Measurements from ENCODE around the gene LST1. TPM values are rescaled to one million over a fixed set of nuclear protein-coding genes. Genes with fewer than 3 reads are reported as not detected.

The LST1 gene
- total RNA-seq, 1 experiment from 2014 or later, result not detected

DNA sequence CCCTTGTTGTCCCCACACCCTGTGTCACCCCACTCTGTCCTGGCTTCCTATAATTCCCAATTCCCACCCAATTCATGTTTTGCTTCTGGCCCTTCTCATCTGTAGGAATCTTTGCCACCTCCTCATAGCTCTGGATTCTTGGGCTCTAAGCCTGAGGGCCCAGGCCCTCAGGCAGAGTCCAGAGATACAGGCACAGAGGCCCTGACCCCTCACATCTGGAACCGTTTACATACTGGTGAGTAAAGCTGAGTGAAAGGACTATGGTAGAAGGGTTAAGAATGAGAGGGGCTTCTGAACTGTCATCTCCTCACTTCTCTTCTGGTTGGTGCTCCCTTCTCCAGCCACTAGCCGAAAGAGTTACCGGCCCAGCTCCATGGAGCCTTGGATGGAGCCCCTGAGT lies 48.1 kb downstream of the LST1 start:
- no peaks in the 10 kb centered on the region for H3K27me3 Mint-ChIP-seq (ENCODE audit: insufficient read depth, unreplicated experiment)
- DNase-seq (ENCODE audit: unreplicated experiment), result no peak
- no peak overlapping the region for H3K27ac Mint-ChIP-seq (ENCODE audit: low read depth, unreplicated experiment)
- intact Hi-C loops (cut with micrococcal nuclease), result no loop called here
- no peaks in the 10 kb centered on the region for H3K4me1 Mint-ChIP-seq (ENCODE audit: insufficient read depth, unreplicated experiment)
- ChIA-PET CTCF (interaction anchor here (0.7 to 1.0 kb wide), 2 partner anchors 49 to 66 kb away, joined by 3 read pairs; no protein-coding TSS in a partner anchor), POLR2A (interaction anchor here (1.0 to 3.0 kb wide), 2 partner anchors 12 to 19 kb away, joined by 3 to 10 read pairs; no protein-coding TSS in a partner anchor)
- H3K4me3 Mint-ChIP-seq (ENCODE audit: unreplicated experiment), result no peak overlapping the region
- TF ChIP-seq CTCF (IDR thresholded peaks at IDR 0.05; ENCODE audit: unreplicated experiment), result no peak
- no TSS peak for BruUV-seq (replicated peaks)
- H3K9me3 Mint-ChIP-seq (ENCODE audit: unreplicated experiment), result no peaks in the 10 kb centered on the region
- H3K36me3 Mint-ChIP-seq (ENCODE audit: insufficient read depth, unreplicated experiment), result peaks cover 93% of the 10 kb centered on the region

GRCh38 chr6:31634969-31635575 lies 49.0 kb downstream of the LST1 start:
- Mint-ChIP-seq H3K4me1 (ENCODE audit: insufficient read depth, unreplicated experiment) (no peaks in the 10 kb centered on the region), H3K27me3 (ENCODE audit: insufficient read depth, unreplicated experiment) (no peaks in the 10 kb centered on the region), H3K9me3 (ENCODE audit: unreplicated experiment) (no peaks in the 10 kb centered on the region), H3K27ac (ENCODE audit: low read depth, unreplicated experiment) (no peak overlapping the region), H3K4me3 (ENCODE audit: unreplicated experiment) (no peak overlapping the region), H3K36me3 (ENCODE audit: insufficient read depth, unreplicated experiment) (peaks cover 83% of the 10 kb centered on the region)
- ChIA-PET CTCF (interaction anchor here (1.0 kb wide), 1 partner anchor 8 kb away, joined by 3 read pairs; no protein-coding TSS in a partner anchor), POLR2A (interaction anchor here (0.8 to 3.0 kb wide), 2 partner anchors 13 to 26 kb away, joined by 3 to 10 read pairs; partner anchors contain the start of gene C6orf47)
- intact Hi-C loops (cut with micrococcal nuclease), result no loop called here
- TF ChIP-seq CTCF (IDR thresholded peaks at IDR 0.05; ENCODE audit: unreplicated experiment), result no peak
- BruUV-seq (replicated peaks), result no TSS peak
- no peak for DNase-seq (ENCODE audit: unreplicated experiment)

- POLR2A ChIA-PET, result interaction anchor here (1.6 to 6.2 kb wide), 2 partner anchors 13 to 15 kb away, joined by 8 to 50 read pairs; partner anchors contain the start of gene PRRC2A
Observed at GRCh38 chr6:31636698-31637596, 50.9 kb downstream of the LST1 start.

More at GRCh38 chr6:31636698-31637596, 50.9 kb downstream of the LST1 start:
- intact Hi-C loops (cut with micrococcal nuclease), result no loop called here
- Mint-ChIP-seq H3K4me3 (ENCODE audit: unreplicated experiment) (no peak overlapping the region), H3K9me3 (ENCODE audit: unreplicated experiment) (no peaks in the 10 kb centered on the region), H3K4me1 (ENCODE audit: insufficient read depth, unreplicated experiment) (no peaks in the 10 kb centered on the region), H3K27ac (ENCODE audit: low read depth, unreplicated experiment) (peak overlapping the region; percentile 27), H3K27me3 (ENCODE audit: insufficient read depth, unreplicated experiment) (no peaks in the 10 kb centered on the region), H3K36me3 (ENCODE audit: insufficient read depth, unreplicated experiment) (peaks cover 82% of the 10 kb centered on the region)
- DNase-seq (ENCODE audit: unreplicated experiment), result no peak
- CTCF ChIA-PET, result interaction anchor here (0.6 to 0.8 kb wide), 2 partner anchors 11 to 13 kb away, joined by 4 to 5 read pairs; no protein-coding TSS in a partner anchor
- no peak for TF ChIP-seq CTCF (IDR thresholded peaks at IDR 0.05; ENCODE audit: unreplicated experiment)
- BruUV-seq (replicated peaks), result TSS peak; percentile 17

Small RNA genes within 50 kb of the gene (microRNA-seq; reads per million reads assigned to microRNA genes)
- gene MIR6832, result not detected

Other genes starting within 250 kb of the LST1 start
- 87.4 and 180 TPM in 2 replicates for gene HLA-B, start 229.1 kb upstream of the LST1 start, total RNA-seq (2022)
- 17.9 and 18.0 TPM in 2 replicates for gene MICA, start 182.7 kb upstream of the LST1 start, total RNA-seq (2022)
- 4.3 and 7.6 TPM in 2 replicates for gene MICB, start 88.1 kb upstream of the LST1 start, total RNA-seq (2022)
- not detected in 2 replicates for gene MCCD1, start 57.3 kb upstream of the LST1 start, total RNA-seq (2022)
- gene DDX39B, start 44.3 kb upstream of the LST1 start, total RNA-seq (2022), result 551 and 565 TPM in 2 replicates
- gene ATP6V1G2, start 39.7 kb upstream of the LST1 start, total RNA-seq (2022), result 1.2 and 2.4 TPM in 2 replicates
- gene NFKBIL1, start 38.7 kb upstream of the LST1 start, total RNA-seq (2022), result 25.2 and 30.3 TPM in 2 replicates
- not detected in 2 replicates for gene LTA, start 14.0 kb upstream of the LST1 start, total RNA-seq (2022)
- gene TNF, start 10.7 kb upstream of the LST1 start, total RNA-seq (2022), result not detected in 2 replicates
- 0.37 TPM in 1 of 2 replicates, not detected in the other for gene LTB, start 3.9 kb upstream of the LST1 start, total RNA-seq (2022)
- gene NCR3, start 6.7 kb downstream of the LST1 start, total RNA-seq (2022), result not detected in 2 replicates
- gene AIF1, start 29.0 kb downstream of the LST1 start, total RNA-seq (2022), result not detected in 2 replicates
- 247 and 266 TPM in 2 replicates for gene PRRC2A, start 34.4 kb downstream of the LST1 start, total RNA-seq (2022)
- gene BAG6, start 66.4 kb downstream of the LST1 start, total RNA-seq (2022), result 290 and 291 TPM in 2 replicates
- 5.0 and 5.2 TPM in 2 replicates for gene APOM, start 69.6 kb downstream of the LST1 start, total RNA-seq (2022)
- 15.5 and 16.6 TPM in 2 replicates for gene C6orf47, start 74.5 kb downstream of the LST1 start, total RNA-seq (2022)
- gene GPANK1, start 78.7 kb downstream of the LST1 start, total RNA-seq (2022), result 13.0 and 13.6 TPM in 2 replicates
- gene CSNK2B, start 79.8 kb downstream of the LST1 start, total RNA-seq (2022), result 197 and 209 TPM in 2 replicates
- 14.4 and 16.0 TPM in 2 replicates for gene LY6G5B, start 83.7 kb downstream of the LST1 start, total RNA-seq (2022)
- gene LY6G5C, start 94.8 kb downstream of the LST1 start, total RNA-seq (2022), result 0.64 and 1.4 TPM in 2 replicates
- gene ABHD16A, start 117.0 kb downstream of the LST1 start, total RNA-seq (2022), result 32.1 and 42.7 TPM in 2 replicates
- not detected in 2 replicates for gene LY6G6F, start 120.6 kb downstream of the LST1 start, total RNA-seq (2022)
- gene LY6G6D, start 129.1 kb downstream of the LST1 start, total RNA-seq (2022), result not detected in 2 replicates
- 0.32 TPM in 1 of 2 replicates, not detected in the other for gene LY6G6C, start 135.5 kb downstream of the LST1 start, total RNA-seq (2022)
- not detected in 2 replicates for gene MPIG6B, start 137.1 kb downstream of the LST1 start, total RNA-seq (2022)
- gene DDAH2, start 143.0 kb downstream of the LST1 start, total RNA-seq (2022), result 8.5 and 13.5 TPM in 2 replicates
- 511 and 632 TPM in 2 replicates for gene CLIC1, start 150.3 kb downstream of the LST1 start, total RNA-seq (2022)
- gene MSH5, start 153.7 kb downstream of the LST1 start, total RNA-seq (2022), result 36.6 and 43.1 TPM in 2 replicates
- gene SAPCD1, start 176.4 kb downstream of the LST1 start, total RNA-seq (2022), result 4.3 and 5.1 TPM in 2 replicates
- gene VWA7, start 191.1 kb downstream of the LST1 start, total RNA-seq (2022), result 2.0 and 3.1 TPM in 2 replicates
- gene VARS1, start 209.5 kb downstream of the LST1 start, total RNA-seq (2022), result 133 and 200 TPM in 2 replicates
- 36.9 and 47.4 TPM in 2 replicates for gene LSM2, start 220.7 kb downstream of the LST1 start, total RNA-seq (2022)
- 0.35 and 0.79 TPM in 2 replicates for gene HSPA1L, start 229.0 kb downstream of the LST1 start, total RNA-seq (2022)
- gene HSPA1A, start 229.3 kb downstream of the LST1 start, total RNA-seq (2022), result 20.3 and 34.0 TPM in 2 replicates
- gene HSPA1B, start 241.5 kb downstream of the LST1 start, total RNA-seq (2022), result 29.8 and 51.6 TPM in 2 replicates

Measured in MCF 10A (cell line).